Activated naive CD4-positive, alpha-beta T cell treated with anti-CD3 and anti-CD28 coated beads, Interleukin-2, amount 50 U/mL, for 72 hours (primary cell): Measurements from ENCODE around the gene FZD4. TPM values are rescaled to one million over a fixed set of nuclear protein-coding genes. Genes with fewer than 3 reads are reported as not detected.
"Not testable (repeated sequence)": the region's sequence is repeated elsewhere in the genome, so short reads cannot be mapped to it uniquely, and the experiment has no call there.

Experiments used
- ATAC-seq, 2 donors: fragments of 150-1000 bp; cut with Tn5 transposase; 2 replicates each; pipeline ENCODE4 v1.10.0; 2021; ENCODE audit warnings: mild to moderate bottlenecking in 2 of 2, moderate library complexity in 2 of 2
- DNase-seq, 2 donors: peaks; one replicate each; pipeline ENCODE4 v3.0.0; 2021 to 2022; ENCODE audit warnings: low spot score in 2 of 2
- H3K27ac Mint-ChIP-seq, 2 donors: one replicate each; pipeline ENCODE4 v1.8.0; 2022; ENCODE audit warnings: mild to moderate bottlenecking in 2 of 2, mixed read lengths in 2 of 2
- H3K36me3 Mint-ChIP-seq, 2 donors: one replicate each; pipeline ENCODE4 v1.8.0; 2022; ENCODE audit warnings: mixed read lengths in 2 of 2
- H3K9me3 Mint-ChIP-seq, 2 donors: one replicate each; pipeline ENCODE4 v1.8.0; 2022; ENCODE audit warnings: mixed read lengths in 2 of 2
- total RNA-seq, 2 donors: library from RNA; stranded (reverse); gene quantifications; one replicate each; pipeline ENCODE4 v1.2.3, GENCODE V29; 2022

Gene FZD4
- total RNA-seq, 2 donors from 2014 or later = 0.05 to 0.16 TPM

DNA sequence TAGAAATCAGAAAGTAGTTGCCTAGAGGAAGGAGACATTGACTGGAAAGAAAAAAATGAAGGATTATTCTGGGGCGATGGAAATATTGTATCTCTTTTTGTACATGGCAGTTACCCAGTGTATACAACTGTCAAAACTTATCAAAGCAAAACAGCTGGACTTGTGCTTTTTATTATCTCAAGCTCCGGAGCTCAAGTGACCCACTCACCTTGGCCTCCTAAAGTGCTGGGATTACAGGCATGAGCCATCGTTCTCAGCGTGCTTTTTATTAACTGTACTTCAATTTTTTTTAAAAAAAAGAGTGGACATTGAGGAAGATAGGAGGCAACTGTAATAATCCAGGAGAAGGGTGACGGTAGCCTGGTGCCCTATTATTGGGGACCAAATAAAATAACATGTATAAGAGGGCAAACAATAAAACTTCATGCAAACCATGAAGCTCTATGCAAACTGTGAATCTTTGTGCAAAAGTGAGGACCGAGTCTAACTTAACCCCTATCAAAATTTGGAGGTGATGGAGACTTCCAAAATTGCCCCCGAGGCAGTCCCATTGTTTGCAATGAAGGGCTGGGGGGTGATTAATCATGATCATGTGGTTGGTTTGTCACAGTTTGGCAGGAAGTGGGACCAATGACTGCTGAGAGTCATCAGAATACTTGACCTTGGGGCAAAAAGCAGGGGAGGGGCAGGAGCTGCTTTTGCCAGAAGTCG lies 23.5 kb downstream of the FZD4 start:
- no peak for DNase-seq
- ATAC-seq = peak; percentile 29 to 46
- H3K9me3 Mint-ChIP-seq = no peaks in the 10 kb centered on the region
- H3K27ac Mint-ChIP-seq = peak overlapping the region in 1 of 2 donors; percentile 25
- no peaks in the 10 kb centered on the region for H3K36me3 Mint-ChIP-seq

DNA sequence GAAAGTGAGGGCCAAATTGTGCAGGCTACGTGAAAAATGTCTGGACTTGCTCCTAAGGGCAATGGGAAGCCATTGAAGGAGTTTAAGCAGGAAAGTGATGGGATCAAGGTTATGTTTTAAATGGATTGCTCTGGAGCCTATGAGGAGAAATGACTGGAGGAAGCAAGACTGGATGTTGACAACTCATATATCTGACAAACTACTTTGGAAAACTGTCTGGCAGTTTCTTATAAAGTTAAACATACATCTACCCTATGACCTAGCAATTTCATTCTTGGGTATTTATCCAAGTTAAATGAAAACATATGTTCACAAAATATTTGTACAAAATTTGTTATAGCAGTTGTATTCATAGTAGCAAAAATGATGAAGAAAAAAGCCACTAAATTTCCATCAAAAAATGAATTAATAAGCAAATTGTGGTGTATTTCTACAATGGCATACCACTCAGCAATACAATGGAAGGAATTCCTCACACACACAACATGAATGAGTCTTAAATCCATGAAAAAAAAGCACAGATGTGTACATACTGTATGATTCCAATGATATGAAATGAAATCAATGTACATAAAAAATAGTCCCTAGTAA lies 24.1 kb downstream of the FZD4 start:
- no peak for ATAC-seq
- H3K9me3 Mint-ChIP-seq = no peaks in the 10 kb centered on the region

DNA sequence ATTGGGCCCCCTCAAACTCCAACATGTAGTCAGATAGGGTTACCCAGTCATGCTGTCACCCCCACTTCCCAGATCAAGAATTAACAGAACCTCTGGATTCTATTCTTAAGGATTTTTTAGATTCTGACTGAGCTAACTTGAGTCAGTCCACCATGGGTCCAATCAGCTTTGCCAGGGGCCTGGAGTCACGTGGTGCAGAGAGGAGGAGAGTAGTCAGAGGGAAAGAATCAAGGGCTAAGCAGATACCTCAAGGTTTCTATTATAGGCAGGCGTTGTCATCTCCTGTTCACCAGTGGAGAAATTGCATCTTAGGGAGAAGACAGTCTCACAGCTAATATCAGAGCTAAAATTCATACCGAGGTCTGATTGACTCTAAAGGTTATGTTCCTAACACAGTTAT lies 28.2 kb downstream of the FZD4 start:
- Mint-ChIP-seq H3K36me3 (no peaks in the 10 kb centered on the region), H3K27ac (no peak overlapping the region), H3K9me3 (no peaks in the 10 kb centered on the region)
- ATAC-seq (no peak), DNase-seq (no peak)

More for the DNA sequence above, 24.1 kb downstream of the FZD4 start:
- Mint-ChIP-seq H3K36me3 (no peaks in the 10 kb centered on the region), H3K27ac (peak overlapping the region in 1 of 2 donors; percentile 66)
- DNase-seq = no peak

DNA sequence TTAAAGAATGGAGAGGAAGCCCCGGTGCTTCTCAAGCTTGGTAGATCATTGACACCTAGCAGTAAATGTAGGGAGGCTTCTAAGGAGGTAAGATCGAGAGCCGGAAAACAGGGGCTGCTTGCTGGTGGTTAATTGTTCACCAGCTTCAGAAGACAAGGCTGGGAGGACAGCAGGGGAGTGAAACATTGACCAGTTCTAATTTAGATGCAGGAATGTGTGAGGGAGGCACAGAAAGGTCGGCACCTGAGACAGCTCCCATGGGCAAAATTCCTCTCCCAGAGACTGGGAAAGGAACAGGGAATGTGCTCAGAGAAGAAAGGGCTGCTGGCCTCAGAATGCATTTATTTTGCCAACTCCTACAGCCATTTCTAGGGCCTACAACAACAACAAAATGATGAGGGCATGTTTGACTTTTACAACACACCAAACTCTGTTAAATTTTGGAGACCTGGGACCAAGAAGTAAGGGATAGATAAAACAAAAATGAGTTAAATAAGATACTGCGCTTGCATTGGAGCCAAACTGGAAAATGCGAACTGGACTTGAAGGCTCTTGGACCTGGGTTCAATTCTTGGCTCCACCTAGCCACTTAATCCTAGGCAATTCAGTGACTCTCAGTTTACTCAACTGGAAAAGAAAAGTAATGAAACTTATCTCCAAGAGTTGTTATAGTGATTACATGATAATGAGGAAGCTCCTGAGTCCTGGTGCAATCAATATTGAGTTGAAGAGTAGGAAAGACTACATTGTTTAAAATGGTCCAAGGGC lies 31.0 kb downstream of the FZD4 start:
- no peak overlapping the region for H3K27ac Mint-ChIP-seq
- no peaks in the 10 kb centered on the region for H3K36me3 Mint-ChIP-seq
- ATAC-seq = no peak
- no peak for DNase-seq
- H3K9me3 Mint-ChIP-seq = no peaks in the 10 kb centered on the region

DNA sequence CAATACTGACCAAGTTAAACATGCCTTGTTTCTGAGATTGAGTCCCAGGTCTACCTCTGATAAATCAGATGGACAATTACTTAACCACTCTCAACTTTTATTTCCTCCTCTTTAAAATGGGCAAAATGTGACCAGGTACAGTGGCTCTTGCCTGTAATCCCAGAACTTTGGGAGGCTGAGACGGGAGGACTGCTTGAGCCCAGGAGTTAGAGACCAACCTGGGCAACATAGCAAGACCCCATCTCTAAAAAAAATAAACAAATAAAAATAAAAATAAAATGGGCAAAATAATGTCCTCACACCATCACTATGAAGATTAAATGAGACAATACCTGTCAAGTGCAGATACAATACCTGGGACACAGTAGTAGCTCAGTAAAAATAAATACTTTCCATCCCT lies 33.0 kb downstream of the FZD4 start:
- Mint-ChIP-seq H3K27ac (no peak overlapping the region), H3K36me3 (no peaks in the 10 kb centered on the region), H3K9me3 (no peaks in the 10 kb centered on the region)
- no peak for DNase-seq
- ATAC-seq = no peak

DNA sequence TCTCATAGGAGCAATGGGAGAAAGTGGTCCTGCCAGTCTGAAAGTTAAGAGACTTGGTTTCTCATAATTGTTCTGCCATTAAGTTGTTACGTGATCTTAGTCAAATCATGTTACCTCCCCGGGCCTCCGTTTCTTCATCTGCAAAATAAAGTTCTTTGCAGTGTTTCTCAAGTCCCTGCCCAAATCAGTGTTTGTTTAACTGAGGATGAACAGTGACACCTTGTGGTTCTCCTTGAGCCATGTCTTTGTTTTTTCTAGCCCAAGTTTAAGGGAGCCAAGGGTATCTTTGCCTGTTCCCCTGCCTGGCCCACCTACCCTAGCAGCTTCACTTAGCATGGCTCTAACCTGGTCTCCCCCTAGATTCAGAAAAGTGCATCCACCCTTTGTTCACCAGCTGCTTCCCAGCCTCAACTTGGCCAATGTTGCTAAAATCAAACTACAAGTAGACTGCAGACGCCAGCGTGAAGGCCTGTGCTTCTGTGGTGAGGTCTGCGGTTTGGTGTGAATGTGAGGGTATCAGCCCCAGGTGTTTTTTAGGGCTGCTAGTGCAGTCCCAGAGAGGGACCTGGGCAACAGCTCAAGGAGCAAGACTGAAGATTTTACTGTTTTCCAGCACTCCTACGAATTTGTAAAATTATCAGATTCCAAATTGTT lies 35.5 kb downstream of the FZD4 start:
- H3K9me3 Mint-ChIP-seq = no peaks in the 10 kb centered on the region
- peak in 1 of 2 donors; percentile 6 for DNase-seq
- peak in 1 of 2 donors; percentile 44 for ATAC-seq
- no peaks in the 10 kb centered on the region for H3K36me3 Mint-ChIP-seq
- H3K27ac Mint-ChIP-seq = no peak overlapping the region

DNA sequence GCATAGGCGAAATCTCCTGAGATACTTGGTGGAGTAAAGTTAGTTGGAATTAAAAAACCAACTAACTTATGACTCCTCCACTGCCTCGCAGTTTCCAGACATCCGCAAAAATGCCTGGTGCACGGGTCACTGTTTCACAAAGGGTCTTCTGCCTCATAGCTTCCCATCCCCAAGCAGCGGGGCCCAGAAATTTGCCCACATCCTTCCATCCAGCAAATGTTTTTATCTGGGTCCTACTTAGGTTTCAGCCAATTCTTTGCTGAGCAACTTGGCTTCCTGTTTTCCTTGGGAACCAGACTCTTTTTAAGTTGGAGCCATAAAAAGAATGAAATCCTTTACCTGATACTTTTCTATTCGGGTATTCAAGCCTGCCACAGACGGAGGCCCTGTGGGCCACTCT lies 36.2 kb downstream of the FZD4 start:
- ATAC-seq (no peak), DNase-seq (no peak)

DNA sequence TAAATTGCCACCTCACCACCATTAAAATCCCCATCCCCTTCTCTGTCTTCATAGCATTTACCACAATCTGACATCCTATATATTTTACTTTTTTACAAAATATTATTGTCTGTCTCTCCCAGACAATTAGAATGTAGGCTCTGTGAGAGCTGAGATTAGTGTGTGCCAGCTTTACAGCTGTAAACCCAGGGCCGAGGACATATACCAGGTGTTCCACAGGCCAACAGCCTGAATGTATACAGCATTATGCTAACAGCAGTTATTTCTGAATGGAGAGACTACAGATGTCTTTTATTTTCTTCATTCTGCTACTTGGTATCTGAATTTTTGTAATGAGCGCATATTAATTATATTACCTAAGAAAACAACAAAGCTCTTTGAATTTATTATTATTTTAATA lies 36.7 kb downstream of the FZD4 start:
- DNase-seq (no peak), ATAC-seq (no peak)
- no peak overlapping the region for H3K27ac Mint-ChIP-seq
- H3K9me3 Mint-ChIP-seq = no peaks in the 10 kb centered on the region
- H3K36me3 Mint-ChIP-seq = no peaks in the 10 kb centered on the region

More for the DNA sequence above, 36.2 kb downstream of the FZD4 start:
- Mint-ChIP-seq H3K27ac (no peak overlapping the region), H3K9me3 (no peaks in the 10 kb centered on the region), H3K36me3 (no peaks in the 10 kb centered on the region)

DNA sequence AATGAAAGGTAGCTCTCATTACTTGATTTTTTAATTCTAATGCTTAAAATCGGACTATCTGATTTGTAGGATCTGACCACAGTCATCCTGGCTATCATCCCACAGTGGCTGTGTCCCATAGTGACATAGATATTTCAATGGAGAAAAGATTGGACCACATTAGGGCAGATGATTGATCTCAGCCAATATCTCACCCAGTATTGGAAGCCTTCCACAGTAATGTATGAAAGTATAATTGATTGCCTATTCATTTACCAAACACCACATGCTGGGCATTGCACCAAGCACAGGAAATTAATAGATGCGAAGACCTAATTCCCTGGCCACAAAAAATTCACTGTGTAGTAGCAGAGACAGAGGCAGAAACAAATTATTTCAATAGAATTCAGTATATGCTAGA lies 37.6 kb downstream of the FZD4 start:
- DNase-seq (no peak), ATAC-seq (no peak)
- H3K36me3 Mint-ChIP-seq = no peaks in the 10 kb centered on the region
- H3K27ac Mint-ChIP-seq = no peak overlapping the region
- no peaks in the 10 kb centered on the region for H3K9me3 Mint-ChIP-seq

DNA sequence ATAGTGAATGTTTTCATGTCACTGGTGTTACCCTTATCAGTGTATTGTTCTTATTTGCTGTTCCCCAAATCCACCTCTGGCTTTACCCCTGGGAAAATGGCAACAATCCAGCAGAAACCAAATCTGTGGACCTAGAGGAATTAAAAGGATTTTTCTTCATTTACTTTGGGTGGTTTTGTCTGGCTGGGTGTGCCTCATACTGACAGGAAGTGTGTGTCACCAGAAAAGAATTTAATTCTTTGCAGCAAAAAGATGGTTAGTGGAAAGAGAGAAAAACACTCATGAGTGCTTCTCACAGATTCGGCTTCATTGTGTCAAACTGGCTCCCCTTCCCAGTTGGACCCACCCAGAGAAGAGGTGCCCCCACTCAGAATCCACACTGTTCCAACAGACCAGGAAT lies 38.9 kb downstream of the FZD4 start:
- H3K9me3 Mint-ChIP-seq = no peaks in the 10 kb centered on the region
- H3K27ac Mint-ChIP-seq = no peak overlapping the region
- H3K36me3 Mint-ChIP-seq = no peaks in the 10 kb centered on the region
- ATAC-seq (no peak), DNase-seq (no peak)

DNA sequence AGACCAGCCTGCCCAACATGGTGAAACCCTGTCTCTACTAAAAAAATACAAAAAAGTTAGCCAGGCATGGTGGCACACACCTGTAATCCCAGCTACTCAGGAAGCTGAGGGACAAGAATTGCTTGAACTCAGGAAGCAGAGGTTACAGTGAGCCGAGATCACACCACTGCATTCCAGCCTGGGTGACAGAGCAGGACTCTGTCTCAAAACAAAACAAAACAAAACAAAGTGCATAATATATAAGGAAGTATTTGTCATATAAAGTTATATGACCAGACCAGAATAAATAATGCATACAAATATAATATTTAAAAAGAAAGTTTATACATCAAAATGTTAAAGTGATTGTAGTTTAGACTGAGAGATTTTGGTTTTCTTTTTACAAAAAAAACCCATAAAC lies 39.3 kb downstream of the FZD4 start:
- not testable (repeated sequence) for DNase-seq, H3K27ac Mint-ChIP-seq, ATAC-seq, H3K36me3 Mint-ChIP-seq, H3K9me3 Mint-ChIP-seq

DNA sequence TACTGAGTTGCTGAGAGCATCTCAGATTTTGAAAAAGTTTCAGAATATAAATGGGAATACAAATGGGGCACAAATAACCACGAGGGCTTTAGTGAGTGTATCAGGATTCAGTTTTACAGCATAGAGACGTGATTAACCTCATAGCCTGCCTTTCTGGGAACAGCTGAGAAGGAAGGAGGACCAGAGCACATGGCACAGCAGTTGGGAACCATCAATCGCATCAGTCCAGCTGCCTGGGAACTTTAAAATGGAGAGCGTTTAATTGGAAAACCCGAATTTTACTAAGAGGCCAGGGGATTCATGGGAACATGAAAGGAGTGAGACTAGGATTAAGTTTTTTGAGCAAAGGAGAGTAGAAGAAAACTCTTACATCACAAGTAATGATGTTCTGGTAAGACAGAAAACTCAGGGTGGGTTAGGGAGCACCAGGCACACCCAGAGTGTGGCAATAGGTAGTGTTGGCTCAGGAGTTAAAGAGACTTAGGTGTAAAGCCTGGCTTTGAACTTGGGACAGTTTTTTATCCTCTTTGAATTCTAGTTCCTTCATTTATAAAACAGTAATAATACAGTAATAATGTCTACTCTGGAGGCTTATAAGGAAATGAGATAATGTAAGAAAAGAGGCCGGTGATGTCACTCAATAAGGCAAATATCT lies 40.2 kb downstream of the FZD4 start:
- H3K27ac Mint-ChIP-seq = no peak overlapping the region
- H3K36me3 Mint-ChIP-seq = no peaks in the 10 kb centered on the region
- no peaks in the 10 kb centered on the region for H3K9me3 Mint-ChIP-seq
- no peak for DNase-seq
- no peak for ATAC-seq

DNA sequence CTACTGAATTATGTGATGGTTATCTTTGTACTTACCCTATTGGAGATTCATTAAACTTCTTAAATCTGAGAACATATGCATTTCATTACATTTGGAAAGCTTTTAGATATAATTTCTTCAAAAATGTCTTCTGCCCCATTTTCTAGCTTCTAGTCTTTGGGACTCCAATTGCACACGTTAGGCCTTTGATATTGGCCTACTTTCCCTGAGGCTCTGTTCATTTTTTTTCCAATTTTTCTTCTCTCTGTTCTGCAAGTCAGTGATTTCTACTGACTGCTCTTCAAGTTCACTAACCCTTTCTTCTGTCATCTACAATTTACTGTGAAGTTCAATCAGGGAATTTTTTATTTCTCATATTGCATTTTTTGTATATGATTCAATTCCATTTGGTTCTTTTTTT lies 43.0 kb downstream of the FZD4 start:
- no peak overlapping the region for H3K27ac Mint-ChIP-seq
- no peak for DNase-seq
- no peaks in the 10 kb centered on the region for H3K36me3 Mint-ChIP-seq
- no peak for ATAC-seq
- H3K9me3 Mint-ChIP-seq = no peaks in the 10 kb centered on the region

DNA sequence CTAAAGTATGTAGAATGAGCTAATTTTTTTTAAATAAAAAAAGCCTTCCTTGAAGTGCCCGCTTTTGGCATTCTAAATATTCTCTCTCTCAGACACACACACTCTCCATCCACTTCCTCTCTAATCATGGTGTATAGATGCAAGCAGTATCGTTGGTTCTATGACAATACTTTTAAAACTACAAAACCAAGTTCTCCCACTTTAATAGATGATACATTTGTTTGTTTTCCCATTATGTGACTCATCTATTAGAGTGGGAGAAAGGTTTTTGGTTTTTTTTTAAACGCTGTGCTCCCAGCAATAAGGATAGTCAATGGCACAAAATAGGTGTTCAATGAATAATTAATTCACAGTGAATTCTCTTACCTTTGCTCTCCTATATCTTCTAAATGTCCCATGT lies 44.6 kb downstream of the FZD4 start:
- DNase-seq (no peak), ATAC-seq (no peak)
- no peak overlapping the region for H3K27ac Mint-ChIP-seq
- H3K9me3 Mint-ChIP-seq = no peaks in the 10 kb centered on the region
- H3K36me3 Mint-ChIP-seq = no peaks in the 10 kb centered on the region

DNA sequence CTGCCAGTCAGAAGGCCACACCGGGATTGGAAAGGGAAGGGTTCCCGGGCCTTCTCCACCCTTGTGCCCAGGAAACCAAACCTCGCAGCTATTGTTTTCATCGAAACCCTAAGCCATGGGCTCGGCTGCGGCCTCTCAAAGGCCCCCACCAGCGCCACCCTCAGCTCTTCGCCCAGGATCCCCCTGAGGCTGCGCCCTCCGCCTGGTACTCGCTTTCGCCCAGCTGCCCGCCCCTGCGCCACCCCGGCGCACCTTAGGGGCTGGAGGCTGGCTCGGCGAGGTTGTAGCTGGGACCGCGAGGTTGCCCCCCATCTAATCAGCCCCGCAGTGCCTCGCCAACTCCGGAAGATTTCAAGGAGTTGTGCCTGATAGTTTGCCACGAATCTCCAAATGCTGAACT lies 49.0 kb downstream of the FZD4 start:
- no peak for ATAC-seq
- Mint-ChIP-seq H3K27ac (no peak overlapping the region), H3K9me3 (no peaks in the 10 kb centered on the region), H3K36me3 (no peaks in the 10 kb centered on the region)
- DNase-seq = no peak

DNA sequence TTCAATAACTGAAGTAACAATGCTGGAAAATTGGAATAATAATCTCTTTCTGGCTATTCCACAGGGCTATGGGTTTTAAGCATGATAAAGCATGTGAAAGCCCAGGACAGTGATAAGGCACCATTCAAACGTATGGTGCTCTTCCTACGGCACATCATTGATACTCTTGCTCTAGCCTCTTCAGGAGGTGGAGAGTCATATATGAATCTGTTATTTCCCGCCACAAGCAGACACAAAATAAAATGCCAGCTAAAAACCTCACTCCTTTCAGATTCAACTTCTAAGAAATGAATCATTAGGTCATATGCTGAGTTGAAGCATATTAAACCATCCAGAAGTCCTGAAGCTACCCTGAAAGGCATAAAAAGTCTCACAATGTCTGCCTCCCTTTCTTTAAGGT lies 49.9 kb downstream of the FZD4 start:
- DNase-seq = no peak
- no peaks in the 10 kb centered on the region for H3K9me3 Mint-ChIP-seq
- H3K27ac Mint-ChIP-seq = no peak overlapping the region
- H3K36me3 Mint-ChIP-seq = no peaks in the 10 kb centered on the region
- ATAC-seq = peak in 1 of 2 donors; percentile 37

DNA sequence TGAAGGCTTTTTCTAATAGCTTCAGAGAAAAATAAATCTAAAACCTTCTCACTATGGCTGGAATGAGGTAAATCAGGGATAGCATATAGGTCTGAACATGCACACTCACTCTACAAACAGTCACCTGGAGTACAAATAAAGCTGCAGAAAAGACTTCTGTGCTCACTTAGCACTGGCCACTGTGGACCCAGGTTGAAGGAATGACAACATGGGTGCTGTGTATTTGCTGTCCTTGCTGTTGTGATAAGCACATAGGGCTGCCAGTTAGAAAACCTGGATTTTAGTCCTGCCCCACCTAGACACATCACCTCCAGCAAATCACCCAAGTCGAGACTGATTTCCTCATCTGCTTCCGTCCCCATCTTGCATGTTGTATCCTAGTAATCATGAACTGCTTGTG lies 51.2 kb downstream of the FZD4 start:
- ATAC-seq = no peak
- Mint-ChIP-seq H3K9me3 (no peaks in the 10 kb centered on the region), H3K27ac (no peak overlapping the region), H3K36me3 (no peaks in the 10 kb centered on the region)
- DNase-seq = no peak
